HL-60/S4 treated with phorbol 12-myristate 13-acetate at 8.2 ng/mL for 4 days and 3 days (cell line): ENCODE data around the gene RPS6KA5.
"Not testable (repeated sequence)": the region's sequence is repeated elsewhere in the genome, so short reads cannot be mapped to it uniquely, and the experiment has no call there.

ENCODE experiments used
- in situ Hi-C: fragments of 300-500 bp; cut with MboI; formaldehyde crosslinking; loops from 2 replicates; pipeline ENCODE4 v1.15.0; 2022; ENCODE audit warnings: low sequenced_read_pairs

The RPS6KA5 gene

DNA sequence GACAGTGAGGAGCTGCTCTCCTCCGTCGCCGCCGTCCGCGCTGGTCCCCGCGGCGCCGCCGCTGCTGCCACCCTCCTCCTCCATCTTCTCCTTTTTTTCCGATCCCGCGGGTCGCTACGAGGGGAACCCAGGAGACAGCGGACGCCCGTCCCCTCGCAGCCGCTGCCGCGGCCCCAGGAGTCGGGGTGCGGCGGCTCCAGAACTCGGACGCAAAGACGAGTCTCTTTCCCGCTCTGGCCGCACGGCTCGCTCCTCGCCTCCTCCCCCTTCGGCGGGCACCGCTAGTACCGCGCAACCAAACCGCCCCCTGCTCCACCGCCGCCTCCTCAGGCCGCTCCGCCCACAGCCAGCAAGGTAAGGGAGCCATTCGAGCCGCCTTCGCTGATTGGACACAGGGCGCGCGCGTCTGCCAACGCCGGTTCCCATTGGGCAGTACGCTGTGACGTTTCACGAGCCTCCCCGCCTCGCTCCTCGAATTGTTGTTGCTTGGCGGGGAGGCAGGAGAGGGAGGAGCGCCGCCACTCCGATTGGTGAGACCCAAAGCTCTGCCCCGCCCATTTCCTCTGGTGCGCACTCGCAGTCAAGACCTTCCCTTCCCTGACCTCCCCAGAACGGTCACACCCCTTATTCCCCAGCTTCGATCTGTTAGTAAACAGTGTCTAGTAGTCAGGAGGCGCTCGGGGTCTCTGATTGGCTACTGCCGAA, at the start of gene RPS6KA5:
Gene RPS6KA5, minus strand, starts transcription at position 291 of the 705 bp plus-strand sequence. Its CDS starts 207 bp downstream, at position 84.
- in situ Hi-C loops: no loop called here

DNA sequence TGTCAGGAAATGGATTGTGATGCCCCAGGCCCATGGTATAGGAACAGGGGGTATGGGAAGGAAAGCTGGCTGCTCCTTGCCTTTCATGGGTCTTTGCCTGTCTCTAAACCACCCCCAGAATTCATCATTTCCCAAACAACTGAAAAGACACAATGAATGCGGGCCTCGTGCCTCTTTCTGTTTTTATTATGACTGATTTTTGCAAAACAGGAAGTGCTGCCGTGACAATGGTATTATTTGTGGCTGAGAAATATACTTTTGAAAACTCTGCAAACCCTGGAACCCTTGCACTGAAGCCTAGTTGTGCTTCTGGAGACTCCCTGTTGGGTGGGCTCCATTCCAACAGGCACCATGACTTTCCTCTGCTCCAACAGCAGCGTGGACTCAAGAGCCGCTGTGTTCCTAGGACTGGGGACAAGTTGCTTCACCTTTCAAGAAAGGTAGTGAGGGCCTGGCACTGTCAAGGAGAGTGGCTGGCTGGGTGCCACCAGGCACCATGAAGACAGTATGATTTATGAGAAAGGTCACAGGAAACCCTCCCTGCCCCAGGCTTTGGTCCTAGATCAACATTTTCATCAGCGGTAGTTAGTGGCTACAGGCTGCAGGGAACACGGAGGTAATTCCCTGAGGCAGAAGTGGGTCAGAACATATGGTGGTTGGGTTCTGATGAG, 48.6 kb upstream of the RPS6KA5 start:
- in situ Hi-C loops: no loop called here

DNA sequence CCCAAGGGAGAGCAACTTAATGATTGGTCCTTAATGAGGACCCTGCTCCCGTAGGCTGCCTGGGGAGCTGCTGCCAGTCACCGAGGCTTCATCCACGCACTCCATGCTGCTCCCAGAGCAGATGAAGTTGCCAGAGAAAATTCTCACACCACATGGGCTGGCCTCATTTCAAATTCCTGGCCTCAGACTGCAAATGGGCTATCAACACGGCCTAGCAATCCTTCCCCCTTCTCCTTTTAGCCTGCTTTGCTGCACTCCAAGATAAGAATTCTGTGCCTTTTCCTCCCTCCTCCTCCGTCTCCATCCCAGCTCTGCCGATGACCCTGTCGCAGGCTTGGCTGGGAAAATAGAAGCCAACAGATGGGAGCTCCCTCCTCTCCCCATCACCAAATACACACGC, 42.7 kb upstream of the RPS6KA5 start:
- in situ Hi-C loops: no loop called here

DNA sequence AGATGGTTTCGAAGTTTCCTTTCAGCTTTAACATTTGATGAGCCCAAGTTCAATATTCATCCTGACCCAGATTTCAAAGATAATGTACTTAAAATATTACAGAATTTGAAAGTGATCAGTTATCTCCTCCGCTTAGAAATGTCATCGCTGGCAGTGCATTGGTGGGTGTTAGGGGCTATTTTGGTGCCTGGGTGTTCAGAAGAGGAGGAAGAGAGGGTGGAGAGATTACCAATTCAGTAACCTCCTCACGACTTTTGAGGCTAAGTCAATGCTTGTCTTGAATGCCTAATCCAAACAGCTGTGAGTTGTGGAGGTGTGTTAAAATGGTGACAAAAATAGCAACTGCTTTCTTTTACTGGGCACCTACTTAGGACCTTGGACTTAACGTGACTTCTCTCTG, 39.7 kb upstream of the RPS6KA5 start:
- in situ Hi-C loops: no loop called here

DNA sequence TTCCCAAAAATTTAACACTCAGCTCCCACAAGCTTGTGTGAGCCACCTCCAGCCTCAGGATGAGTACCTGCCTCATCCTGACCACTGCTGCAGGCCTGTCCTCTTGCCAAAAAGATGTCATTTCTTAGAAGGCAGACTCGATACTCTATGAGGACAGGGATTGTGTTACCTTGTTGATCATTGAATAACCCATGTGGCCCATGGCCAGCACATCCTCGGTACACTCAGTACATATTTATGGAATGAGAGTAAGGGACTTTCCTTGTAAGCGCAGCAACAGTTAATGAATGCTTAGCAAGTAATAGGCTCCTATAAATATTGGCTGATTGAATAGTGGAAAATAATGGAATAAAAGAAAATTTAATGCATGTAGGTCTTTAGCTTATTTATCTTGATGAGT, 38.1 kb upstream of the RPS6KA5 start:
- in situ Hi-C loops: no loop called here

DNA sequence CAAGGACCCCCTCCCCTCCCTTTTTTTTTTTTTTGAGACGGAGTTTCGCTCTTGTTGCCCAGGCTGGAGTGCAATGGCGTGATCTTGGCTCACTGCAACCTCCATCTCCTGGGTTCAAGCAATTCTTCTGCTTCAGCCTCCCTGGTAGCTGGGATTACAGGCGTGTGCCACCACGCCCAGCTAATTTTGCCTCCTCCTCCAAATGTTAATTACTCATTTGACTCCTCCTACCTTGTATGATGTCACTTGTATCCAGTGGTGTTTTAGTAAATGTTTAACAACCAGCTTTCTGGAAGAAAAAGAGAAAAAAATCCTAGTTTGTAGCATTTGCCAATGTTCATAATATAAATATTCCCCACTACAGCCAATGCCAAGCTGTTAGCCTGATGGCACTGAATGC, 37.2 kb upstream of the RPS6KA5 start:
- in situ Hi-C loops: not testable (repeated sequence)

DNA sequence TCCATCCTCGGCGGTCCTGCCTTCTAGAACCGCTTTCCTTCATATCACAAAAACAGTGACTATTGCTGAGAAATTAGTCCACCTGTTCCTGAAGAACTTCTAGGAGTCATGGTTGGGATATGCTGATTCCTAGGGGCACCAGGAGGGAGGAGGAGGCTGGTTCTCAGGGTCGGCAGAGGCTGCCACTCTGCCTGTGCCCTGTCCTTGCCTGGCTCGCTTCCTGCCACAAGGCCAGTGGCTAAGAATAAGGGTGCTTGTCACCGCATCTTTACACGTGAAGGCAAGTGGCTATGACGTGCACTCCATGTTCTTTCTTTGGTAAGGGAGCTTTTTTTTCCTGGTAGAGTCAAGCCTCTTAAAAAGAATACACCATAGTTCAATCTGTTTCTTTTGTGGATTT, 34.7 kb upstream of the RPS6KA5 start:
- in situ Hi-C loops: no loop called here

DNA sequence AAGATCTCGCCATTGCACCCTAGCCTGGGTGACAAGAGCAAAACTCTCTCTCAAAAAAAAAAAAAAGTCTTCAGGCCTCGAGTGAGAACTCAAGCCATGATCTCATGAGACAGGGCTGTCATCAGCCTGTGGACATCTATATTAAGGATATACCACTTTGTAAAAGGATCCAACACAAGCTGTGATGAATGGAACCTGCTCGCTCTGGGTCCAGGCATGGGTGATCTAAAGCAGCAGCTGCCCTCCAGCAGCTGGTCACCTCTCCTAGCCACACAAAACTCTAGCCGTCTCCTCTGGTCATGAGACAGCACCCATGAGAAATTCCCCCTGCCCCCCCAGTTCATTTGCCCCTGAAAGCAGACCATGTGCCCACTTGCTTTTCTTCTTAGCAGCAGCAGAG, 34.3 kb upstream of the RPS6KA5 start:
- in situ Hi-C loops: no loop called here

DNA sequence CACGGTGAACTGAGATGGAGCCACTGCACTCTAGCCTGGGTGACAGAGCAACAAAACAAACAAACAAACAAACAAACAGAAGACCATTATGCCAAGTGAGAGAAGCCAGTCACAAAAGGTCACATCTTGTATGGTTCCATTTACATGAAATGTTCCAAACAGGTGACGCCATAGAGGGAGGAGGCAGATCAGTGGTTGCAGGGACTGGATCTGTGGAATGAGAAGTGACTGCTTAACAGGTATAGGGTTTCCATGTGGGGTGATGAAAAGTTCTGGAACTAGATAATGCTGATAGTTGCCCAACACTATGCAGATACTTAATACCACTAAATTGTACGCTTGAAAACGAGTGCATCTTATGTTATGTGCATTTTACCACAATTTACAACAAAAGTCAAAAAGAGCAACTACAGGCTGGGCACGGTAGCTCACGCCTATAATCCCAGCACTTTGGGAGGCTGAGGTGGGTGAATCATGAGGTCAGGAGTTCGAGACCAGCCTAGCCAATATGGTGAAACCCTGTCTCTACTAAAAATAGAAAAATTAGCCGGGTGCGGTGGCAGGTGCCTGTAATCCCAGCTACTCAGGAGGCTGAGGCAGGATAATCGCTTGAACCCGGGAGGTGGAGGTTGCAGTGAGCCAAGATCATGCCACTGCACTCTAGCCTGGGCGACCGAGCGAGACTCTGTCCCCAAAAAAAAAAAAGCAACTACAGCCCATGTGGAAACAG, 33.5 kb upstream of the RPS6KA5 start:
- in situ Hi-C loops: not testable (repeated sequence)

DNA sequence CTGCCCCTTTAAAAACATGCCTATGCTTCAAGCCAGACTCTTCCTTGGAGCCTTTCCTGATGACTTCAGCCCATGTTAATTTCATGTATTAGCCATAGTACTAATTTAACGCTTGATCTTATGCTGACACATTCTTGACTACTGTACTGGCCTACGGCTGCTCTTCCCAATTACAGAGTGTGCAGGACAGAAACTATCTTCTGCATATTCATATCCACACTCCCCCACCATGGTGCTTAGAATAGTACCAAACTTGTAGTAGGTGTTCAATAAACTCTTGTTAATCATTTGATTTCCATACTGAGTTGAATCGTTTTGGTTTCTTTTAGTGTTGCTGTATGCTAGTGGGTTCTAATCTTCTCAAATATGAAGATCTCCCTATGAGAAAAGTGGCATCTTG, 31.6 kb upstream of the RPS6KA5 start:
- in situ Hi-C loops: no loop called here

DNA sequence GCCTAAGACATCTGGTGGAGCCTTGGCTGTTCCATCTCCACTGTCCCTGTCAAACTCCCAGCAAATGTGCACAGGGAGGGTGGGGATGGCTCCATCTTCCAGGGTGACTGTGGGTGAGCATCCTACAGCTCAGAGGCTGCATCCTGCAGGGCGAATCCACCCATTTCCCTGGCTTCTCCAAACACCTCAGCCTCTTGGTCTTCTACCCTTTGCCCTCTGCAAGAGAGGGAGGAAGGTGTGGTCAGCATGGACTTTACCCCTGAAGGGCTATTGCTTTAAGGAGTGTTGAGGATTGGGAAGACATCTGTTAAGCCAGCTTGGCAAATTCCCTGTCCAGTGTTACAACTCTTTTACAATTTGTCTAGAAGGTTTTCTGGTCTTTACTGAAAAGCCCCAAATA, 30.3 kb upstream of the RPS6KA5 start:
- in situ Hi-C loops: no loop called here

DNA sequence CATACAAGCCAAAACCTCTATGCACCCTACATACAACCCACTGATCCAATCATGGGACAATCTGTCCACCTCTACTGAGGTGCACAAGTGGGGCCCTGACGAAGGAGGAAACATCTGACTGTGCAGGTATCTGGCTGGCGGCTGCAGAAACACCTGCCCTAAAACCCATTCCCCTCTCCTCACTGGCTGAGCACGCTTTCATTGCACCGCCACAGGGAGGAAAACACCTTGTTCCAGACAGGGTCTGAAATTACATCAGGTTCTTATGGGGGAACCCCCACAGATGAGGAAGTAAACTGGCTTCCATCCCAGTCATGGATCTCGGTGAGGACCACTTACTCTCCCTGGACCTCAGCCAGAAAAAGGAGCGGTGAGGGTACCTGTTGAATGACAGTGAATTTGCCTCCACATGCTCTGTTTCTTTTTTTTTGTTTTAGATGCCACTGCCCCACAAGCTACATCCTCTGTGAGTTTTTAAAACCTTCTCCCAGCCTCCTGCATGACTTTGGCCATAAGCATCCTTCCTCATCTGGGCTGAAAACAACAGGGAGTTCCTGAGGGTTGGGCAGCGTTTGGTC, 29.6 kb upstream of the RPS6KA5 start:
- in situ Hi-C loops: no loop called here

DNA sequence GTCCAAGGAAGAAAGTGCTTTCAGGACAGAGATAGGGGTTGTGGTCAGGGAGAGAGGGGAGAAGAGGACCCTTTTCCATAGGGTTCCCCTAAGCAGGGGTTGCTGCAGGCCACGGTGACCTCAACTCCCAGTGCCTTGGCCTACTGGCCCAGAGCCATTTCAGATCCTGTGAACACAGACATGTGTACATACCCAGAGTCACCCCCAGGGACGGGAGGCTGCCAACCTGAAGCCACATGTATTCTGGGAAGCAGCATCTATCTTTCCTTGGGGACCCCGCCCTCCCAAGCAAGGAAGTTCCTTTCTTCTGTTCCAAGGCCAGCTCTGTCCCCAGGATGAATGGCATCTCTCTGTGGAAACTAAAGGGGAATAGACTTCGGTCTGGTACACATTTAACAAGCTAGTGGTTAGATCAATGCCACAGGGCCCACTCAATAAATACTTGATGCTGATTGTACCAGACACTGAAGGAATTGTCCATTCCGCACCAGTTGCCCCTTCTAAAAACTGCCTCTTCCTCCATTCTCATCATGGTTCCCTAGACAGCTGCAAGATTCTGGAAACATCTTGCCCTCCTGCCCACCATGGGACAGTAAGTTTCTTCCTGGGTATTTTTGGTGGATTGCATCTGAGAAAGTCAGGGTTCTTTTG, 28.3 kb upstream of the RPS6KA5 start:
- in situ Hi-C loops: no loop called here

DNA sequence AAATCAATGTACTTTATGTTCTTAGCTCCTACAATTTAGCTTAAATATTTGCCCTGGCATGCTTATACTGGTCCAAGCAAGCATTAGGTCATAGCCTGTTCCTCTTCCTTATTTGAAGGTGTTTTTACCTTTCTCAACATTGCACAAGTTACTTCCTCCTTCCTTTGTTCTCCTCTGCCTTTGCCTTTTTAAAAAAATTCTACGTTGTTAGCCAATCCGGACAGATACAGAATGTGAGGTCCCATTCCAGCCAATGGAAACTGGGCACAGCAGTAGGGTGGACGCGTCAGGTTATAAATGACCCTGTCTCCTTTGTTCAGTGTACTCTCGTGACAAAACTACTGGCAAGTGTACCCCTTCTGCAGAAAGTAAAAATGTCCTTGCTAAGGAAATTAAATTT, 27.0 kb upstream of the RPS6KA5 start:
- in situ Hi-C loops: not testable (repeated sequence)

DNA sequence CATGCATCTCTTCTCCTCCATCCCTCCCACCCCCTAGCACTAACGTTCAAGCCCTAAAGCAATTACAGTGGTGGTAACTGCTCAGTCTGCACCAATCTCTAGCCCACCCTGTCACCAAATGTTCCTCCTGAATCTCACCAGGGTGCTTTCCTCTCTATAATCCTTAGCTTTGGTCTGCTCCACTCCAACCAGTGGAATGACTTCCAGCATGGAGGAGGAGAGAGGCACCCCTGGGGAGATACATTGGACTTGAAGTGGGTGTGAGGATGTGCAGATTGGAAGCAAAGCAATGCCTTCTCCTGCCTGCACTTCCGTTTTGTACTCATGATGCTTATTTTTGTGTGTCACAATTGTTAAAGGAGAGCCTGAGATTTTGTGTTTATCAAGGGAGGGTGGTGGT, 24.1 kb upstream of the RPS6KA5 start:
- in situ Hi-C loops: no loop called here

DNA sequence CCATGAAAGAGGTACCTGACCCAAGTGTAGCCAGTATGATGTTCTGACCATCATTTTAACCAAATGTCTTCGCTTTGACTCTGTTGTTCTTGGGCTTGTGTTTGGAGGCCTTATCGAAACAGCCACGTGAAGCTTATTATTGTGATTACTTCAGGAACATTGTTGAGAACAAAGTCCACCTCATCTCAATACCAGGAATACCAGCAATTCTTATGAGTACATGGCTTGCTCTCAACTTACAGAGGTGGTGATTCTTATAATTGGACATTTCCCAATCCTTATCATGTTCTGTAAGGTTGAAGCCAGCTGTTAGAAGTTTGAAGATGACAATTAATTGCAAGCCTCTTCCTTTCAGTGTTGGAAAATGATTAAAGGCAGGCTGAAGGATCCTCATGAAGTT, 21.8 kb upstream of the RPS6KA5 start:
- in situ Hi-C loops: no loop called here

DNA sequence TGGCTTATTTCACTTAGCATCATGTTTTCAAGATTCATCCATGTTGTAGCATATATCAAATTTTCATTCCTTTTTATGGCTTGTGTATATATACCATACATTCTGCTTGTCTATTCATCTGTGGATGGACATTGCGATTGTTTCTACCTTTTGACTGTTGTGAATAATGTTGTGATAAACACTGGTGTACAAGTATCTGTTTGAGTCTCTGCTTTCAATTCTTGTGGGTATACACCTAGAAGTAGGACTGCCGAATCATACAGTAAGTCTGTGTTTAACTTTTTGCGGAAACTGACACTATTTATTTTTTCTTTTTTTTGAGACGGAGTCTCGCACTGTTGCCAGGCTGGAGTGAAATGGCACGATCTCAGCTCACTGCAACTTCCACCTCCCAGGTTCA, 19.6 kb upstream of the RPS6KA5 start:
- in situ Hi-C loops: no loop called here

DNA sequence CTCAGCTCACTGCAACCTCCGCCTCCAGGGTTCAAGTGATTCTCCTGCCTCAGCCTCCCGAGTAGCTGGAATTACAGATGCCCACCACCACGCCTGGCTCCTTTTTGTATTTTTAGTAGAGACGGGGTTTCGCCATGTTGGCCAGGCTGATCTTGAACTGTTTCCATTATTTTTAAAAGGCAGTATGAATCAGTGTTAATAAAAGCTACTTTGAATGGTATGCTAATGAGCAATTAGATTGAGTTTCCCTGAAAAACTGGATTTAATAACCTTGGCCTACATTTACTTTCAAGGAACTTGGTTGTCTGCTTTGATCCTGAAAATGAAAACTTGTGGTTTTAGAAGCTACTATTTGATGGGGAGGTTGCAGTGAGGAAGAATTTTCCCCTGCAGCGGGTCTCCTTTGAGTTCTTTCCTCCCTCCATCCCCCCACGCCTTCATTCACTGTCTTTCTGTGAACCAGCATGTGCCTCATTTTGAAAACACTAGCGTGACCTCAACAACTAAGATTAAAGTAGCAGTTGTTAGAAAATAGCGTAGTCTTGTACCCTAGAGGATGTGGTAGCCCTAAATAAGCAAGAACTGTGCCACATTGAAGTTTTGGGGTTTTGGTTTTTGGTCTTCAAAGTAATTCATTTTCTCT, 17.8 kb upstream of the RPS6KA5 start:
- in situ Hi-C loops: no loop called here

DNA sequence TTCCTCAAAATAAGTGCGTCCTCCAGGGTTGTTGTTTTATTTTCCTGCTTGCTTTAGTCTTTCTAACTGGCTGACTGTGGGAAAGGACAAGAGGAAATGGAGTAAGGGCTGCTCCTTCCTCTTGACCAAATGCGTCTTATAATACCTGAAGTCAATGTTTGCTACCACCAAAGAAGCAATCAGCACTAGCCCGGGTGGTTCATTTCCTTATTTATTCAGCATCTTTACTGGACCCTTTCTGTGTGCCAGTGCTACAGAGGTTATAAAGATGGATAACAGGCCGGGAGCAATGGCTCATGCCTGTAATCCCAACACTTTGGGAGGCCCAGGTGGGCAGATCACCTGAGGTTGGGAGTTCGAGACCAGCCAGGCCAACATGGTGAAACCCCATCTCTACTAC, 15.1 kb upstream of the RPS6KA5 start:
- in situ Hi-C loops: no loop called here

DNA sequence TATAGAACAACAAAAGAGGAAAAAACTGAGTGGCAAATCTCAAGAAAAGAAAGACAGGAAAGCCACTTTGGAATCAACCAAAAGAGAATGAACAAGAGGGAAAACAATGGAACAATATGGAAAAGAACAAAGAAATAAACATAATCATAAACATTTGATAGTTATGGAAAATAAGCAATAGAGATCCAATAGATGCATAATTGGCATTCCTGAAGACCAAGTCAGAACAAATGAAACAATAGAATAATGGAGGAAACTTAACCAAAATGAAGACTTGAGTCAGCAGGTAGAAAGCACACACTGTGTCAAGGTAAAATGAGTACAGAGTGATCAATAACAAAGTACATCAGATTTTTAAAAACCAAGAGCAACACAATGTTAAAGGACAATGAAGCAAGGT, 10.1 kb upstream of the RPS6KA5 start:
- in situ Hi-C loops: no loop called here

DNA sequence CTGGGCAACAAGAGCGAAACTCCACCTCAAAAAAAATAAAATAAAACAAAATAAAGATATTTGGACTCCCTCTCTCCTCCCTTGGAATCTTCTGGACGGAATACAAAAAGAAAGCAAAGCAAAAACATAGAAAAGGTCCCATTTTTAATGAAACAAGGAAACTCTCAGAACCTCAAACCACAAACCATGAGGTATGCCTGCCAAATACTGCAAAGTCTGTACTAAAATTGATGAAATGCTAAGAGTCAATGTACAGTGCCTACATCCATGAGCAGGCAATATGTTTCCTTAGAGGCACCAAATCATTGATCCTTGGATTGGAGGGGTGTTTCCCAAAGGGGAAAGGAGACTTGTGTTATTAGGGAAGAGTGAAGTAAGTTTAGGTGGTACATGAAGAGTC, 8.2 kb upstream of the RPS6KA5 start:
- in situ Hi-C loops: no loop called here
